Fibroblast of the aortic adventitia (primary cell): ENCODE results near the gene TMEM74B. TPM values are rescaled to one million over a fixed set of nuclear protein-coding genes. Genes with fewer than 3 reads are reported as not detected.

Source experiments
- DNase-seq: peaks from one replicate; pipeline ENCODE4 v3.0.0-alpha.2; 2010; ENCODE audit warnings: low read depth
- H3K4me3 ChIP-seq: 2 replicates; pipeline ENCODE4 v1.5.1; 2011; ENCODE audit warnings: low read depth, mild to moderate bottlenecking, control low read depth, low read length, moderate library complexity
- total RNA-seq: library from RNA; depleted of rRNA; stranded (reverse); fragments of >200 nt; gene quantifications from 2 replicates; pipeline ENCODE4 v1.2.3, GENCODE V29; 2012; ENCODE audit warnings: low replicate concordance
- TF ChIP-seq, protein P1 (sequence below): IDR thresholded peaks from 2 replicates; pipeline ENCODE4 v1.5.1; 2011; ENCODE audit warnings: mild to moderate bottlenecking, low read length, control low read depth, inconsistent platforms; ENCODE audit not compliant: insufficient read depth

TMEM74B gene
- total RNA-seq, 1 donor = not detected

DNA sequence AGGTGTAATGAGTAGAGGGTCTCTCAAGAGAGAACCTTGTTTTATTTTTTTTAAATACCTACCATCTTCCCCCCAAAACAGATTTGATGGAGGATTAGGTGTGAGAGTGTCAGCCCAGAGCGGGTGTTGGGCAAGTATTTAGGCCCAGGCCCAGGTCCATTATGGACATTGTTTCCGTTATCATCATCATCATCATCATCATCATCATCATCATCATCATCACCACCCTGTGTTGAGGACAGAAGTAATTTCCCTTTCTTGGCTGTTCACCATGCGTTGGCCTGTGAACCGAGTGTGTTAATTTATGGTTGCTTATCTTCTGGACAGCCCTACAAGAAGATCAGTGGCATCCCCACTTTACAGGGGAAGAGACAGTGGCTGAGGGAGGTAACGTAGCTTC lies 37.8 kb downstream of the TMEM74B start:
- H3K4me3 ChIP-seq = no peak overlapping the region
- TF ChIP-seq, protein P1, sequence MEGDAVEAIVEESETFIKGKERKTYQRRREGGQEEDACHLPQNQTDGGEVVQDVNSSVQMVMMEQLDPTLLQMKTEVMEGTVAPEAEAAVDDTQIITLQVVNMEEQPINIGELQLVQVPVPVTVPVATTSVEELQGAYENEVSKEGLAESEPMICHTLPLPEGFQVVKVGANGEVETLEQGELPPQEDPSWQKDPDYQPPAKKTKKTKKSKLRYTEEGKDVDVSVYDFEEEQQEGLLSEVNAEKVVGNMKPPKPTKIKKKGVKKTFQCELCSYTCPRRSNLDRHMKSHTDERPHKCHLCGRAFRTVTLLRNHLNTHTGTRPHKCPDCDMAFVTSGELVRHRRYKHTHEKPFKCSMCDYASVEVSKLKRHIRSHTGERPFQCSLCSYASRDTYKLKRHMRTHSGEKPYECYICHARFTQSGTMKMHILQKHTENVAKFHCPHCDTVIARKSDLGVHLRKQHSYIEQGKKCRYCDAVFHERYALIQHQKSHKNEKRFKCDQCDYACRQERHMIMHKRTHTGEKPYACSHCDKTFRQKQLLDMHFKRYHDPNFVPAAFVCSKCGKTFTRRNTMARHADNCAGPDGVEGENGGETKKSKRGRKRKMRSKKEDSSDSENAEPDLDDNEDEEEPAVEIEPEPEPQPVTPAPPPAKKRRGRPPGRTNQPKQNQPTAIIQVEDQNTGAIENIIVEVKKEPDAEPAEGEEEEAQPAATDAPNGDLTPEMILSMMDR = no peak
- no peak for DNase-seq

DNA sequence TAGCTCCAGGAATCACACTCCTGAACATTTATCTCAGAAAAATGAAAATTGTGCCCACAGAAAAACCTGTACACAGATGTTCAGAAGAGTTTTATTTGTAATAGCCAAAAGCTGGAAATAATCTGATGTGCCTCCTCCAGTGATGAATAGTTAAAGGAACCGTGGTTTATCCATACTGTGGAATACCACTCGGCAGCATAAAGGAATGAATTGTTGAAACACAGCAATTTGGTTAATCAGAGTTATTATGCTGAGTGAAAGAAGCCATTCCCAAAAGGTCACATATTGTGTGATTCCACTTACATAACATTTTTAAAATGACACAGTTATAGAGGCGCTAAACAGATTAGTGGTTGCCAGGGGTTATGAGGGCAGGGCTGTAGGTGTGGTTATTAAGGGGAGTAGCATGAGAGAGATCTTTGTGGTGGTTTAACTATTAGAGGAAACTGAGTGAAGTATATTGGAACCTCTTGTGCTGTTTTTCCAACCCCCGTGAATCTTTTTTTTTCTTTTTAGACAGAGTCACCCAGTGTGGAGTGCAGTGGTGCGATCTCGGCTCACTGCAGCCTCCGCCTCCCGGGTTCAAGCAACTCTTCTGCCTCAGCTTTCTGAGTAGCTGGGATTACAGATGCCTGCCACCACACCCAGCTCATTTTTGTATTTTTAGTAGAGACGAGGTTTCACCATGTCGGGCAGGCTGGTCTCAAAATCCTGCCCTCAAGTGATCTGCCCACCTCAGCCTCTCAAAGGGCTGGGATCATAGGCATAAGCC lies 40.2 kb downstream of the TMEM74B start:
- TF ChIP-seq, protein P1 = no peak
- no peak for DNase-seq
- H3K4me3 ChIP-seq = no peak overlapping the region

DNA sequence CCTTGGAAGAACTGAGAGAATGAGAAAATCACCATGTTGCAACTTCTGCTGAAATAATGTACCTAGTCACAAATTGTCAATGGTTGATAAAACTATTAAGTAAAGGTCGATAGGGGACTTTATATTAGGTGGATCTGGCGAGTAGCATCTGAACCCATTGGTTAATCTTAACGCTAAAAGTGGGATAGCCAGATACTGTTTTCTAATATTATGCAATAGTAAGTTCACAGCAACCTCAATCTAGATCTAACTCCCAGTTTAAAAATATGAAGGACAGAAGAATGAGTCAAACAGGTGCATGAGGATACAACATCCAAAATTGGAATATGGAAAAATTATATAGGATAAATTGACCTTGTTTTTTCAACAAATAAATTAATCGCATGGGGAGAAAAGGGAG lies 47.5 kb downstream of the TMEM74B start:
- DNase-seq = no peak
- H3K4me3 ChIP-seq = no peak overlapping the region
- TF ChIP-seq, protein P1 = no peak

DNA sequence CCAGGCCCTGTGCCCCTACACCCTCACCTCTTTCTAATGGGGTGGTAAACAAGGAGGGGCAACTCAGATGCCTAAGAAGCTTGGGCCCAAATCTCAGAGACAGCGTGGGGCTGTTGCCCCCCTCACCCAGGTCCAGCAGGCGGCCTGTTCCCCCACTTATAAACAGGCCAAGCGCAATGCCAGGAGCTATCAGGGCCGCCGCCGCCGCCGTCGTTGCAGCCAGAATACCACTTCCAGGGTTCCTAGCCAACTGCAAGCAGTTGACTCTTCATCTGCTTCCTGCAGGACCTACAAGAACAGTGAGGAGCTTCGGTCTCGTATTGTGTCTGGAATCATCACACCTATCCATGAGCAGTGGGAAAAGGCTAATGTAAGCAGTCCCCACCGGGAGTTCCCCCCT lies 49.9 kb downstream of the TMEM74B start:
- no peak for DNase-seq

DNA sequence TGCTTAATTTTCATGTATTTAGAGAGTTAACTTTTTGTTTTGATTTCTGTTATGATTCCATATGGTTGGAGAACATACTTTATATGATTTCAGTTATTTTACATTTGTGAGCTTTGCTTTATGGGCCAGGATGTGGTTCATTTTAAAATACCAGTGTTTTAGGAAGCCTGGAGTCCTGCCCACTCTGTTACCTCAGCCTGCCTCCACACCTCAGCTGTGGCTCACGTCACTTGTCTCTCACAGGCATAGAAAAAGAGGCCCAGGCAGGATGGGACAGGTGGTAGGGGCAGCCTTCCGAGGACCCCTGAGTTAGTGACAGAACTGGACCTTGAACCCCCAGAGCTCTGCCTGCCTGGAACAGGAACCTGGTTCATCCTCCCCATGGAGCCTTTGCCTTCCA lies 50.4 kb downstream of the TMEM74B start:
- no peak for DNase-seq
- H3K4me3 ChIP-seq = no peak overlapping the region
- TF ChIP-seq, protein P1 = no peak

More for the DNA sequence above, 49.9 kb downstream of the TMEM74B start:
- H3K4me3 ChIP-seq = no peak overlapping the region
- TF ChIP-seq, protein P1 = no peak

GRCh38 chr20:1131354-1131753 lies 53.4 kb downstream of the TMEM74B start:
- H3K4me3 ChIP-seq = no peak overlapping the region
- no peak for DNase-seq
- TF ChIP-seq, protein P1 = no peak

GRCh38 chr20:1130847-1131246 lies 53.9 kb downstream of the TMEM74B start:
- no peak overlapping the region for H3K4me3 ChIP-seq

More at GRCh38 chr20:1130847-1131246, 53.9 kb downstream of the TMEM74B start:
- no peak for DNase-seq
- TF ChIP-seq, protein P1 = no peak
